DOHH2 (cell line): ENCODE results near the gene PALB2.

Experiments
- H3F3A ChIP-seq: fragments of 200-600 bp; sonication (generic), shearing (Covaris generic); 2 replicates; pipeline ENCODE4 v1.6.0; 2016; ENCODE audit warnings: antibody characterized with exemption, mild to moderate bottlenecking; ENCODE audit not compliant: control insufficient read depth, insufficient read depth
- H3K27ac ChIP-seq: fragments of 200-600 bp; sonication (generic); 2 replicates; pipeline ENCODE4 v1.5.1; 2014; ENCODE audit warnings: low read depth, mild to moderate bottlenecking, low read length, moderate library complexity
- H3K27me3 ChIP-seq: fragments of 200-600 bp; sonication (generic); 2 replicates; pipeline ENCODE4 v1.6.1; 2014; ENCODE audit warnings: mild to moderate bottlenecking, low read length, mixed read lengths; ENCODE audit not compliant: control insufficient read depth
- H3K36me3 ChIP-seq: fragments of 200-600 bp; sonication (generic); 2 replicates; pipeline ENCODE4 v1.6.1; 2014; ENCODE audit warnings: mild to moderate bottlenecking, low read length, moderate library complexity, mixed read lengths; ENCODE audit not compliant: control insufficient read depth
- H3K4me1 ChIP-seq: fragments of 200-600 bp; sonication (generic); 2 replicates; pipeline ENCODE4 v1.6.1; 2014; ENCODE audit warnings: mild to moderate bottlenecking, low read length, mixed read lengths; ENCODE audit not compliant: control insufficient read depth
- H3K4me2 ChIP-seq: fragments of 200-600 bp; sonication (generic); 2 replicates; pipeline ENCODE4 v1.6.0; 2014; ENCODE audit warnings: mild to moderate bottlenecking, low read length, moderate library complexity
- H3K4me3 ChIP-seq: fragments of 200-600 bp; sonication (generic); 2 replicates; pipeline ENCODE4 v1.5.1; 2014; ENCODE audit warnings: mild to moderate bottlenecking, low read length, mixed read lengths
- H3K79me2 ChIP-seq: fragments of 200-600 bp; sonication (generic); 2 replicates; pipeline ENCODE4 v1.6.1; 2014; ENCODE audit warnings: mild to moderate bottlenecking, low read length, mixed read lengths; ENCODE audit not compliant: control insufficient read depth
- H3K9me2 ChIP-seq: fragments of 200-600 bp; sonication (generic); replicated peaks from 2 replicates; pipeline ENCODE4 v1.6.1; 2014; ENCODE audit warnings: mild to moderate bottlenecking, low read length, mixed read lengths; ENCODE audit not compliant: control insufficient read depth
- H3K9me3 ChIP-seq: fragments of 200-600 bp; sonication (generic); 2 replicates; pipeline ENCODE4 v1.6.1; 2014; ENCODE audit warnings: antibody characterized with exemption, low read length, mixed read lengths; ENCODE audit not compliant: control insufficient read depth, insufficient read depth
- H4K20me1 ChIP-seq: fragments of 200-600 bp; sonication (generic); 2 replicates; pipeline ENCODE4 v1.6.0; 2014; ENCODE audit warnings: low read depth, mild to moderate bottlenecking, antibody characterized with exemption, low read length, moderate library complexity; ENCODE audit not compliant: control insufficient read depth, insufficient read depth
- CTCF ChIP-seq: fragments of 200-600 bp; sonication (generic); IDR thresholded peaks from one replicate; pipeline ENCODE4 v1.5.1; 2014; ENCODE audit warnings: antibody characterized with exemption, mild to moderate bottlenecking, low read depth, low read length; ENCODE audit not compliant: poor library complexity, severe bottlenecking
- EZH2phosphoT487 ChIP-seq: fragments of 200-600 bp; sonication (generic); IDR thresholded peaks from 2 replicates; pipeline ENCODE4 v1.6.1; 2017; ENCODE audit warnings: borderline replicate concordance, mild to moderate bottlenecking, antibody characterized with exemption, low read length, moderate library complexity, mixed read lengths

Gene PALB2

GRCh38 chr16:23581764-23582163 is 59.3 kb downstream of the PALB2 start:
- Histone ChIP-seq H3K9me2 (no peaks in the 10 kb centered on the region), H4K20me1 (no peaks in the 10 kb centered on the region), H3F3A (peaks cover 4% of the 10 kb centered on the region), H3K36me3 (peaks cover 56% of the 10 kb centered on the region), H3K27ac (no peak overlapping the region), H3K4me2 (no peak overlapping the region), H3K27me3 (no peaks in the 10 kb centered on the region), H3K9me3 (no peaks in the 10 kb centered on the region), H3K79me2 (no peaks in the 10 kb centered on the region), H3K4me3 (no peak overlapping the region), H3K4me1 (no peaks in the 10 kb centered on the region)
- TF ChIP-seq CTCF: no peak
- TF ChIP-seq EZH2phosphoT487: no peak

- H3K4me3 ChIP-seq: no peak overlapping the region
- H3F3A ChIP-seq: peaks cover 12% of the 10 kb centered on the region
- H3K4me1 ChIP-seq: no peaks in the 10 kb centered on the region
- no peak overlapping the region for H3K27ac ChIP-seq
- peaks cover 45% of the 10 kb centered on the region for H3K36me3 ChIP-seq
- H3K4me2 ChIP-seq: no peak overlapping the region
- H3K9me2 ChIP-seq: no peaks in the 10 kb centered on the region
- H3K27me3 ChIP-seq: no peaks in the 10 kb centered on the region
- TF ChIP-seq EZH2phosphoT487 (no peak), CTCF (no peak)
- H3K79me2 ChIP-seq: no peaks in the 10 kb centered on the region
- no peaks in the 10 kb centered on the region for H3K9me3 ChIP-seq
- no peaks in the 10 kb centered on the region; the same call in 1 of the 2 replicates for H4K20me1 ChIP-seq
Measured at GRCh38 chr16:23580391-23580790, 60.7 kb downstream of the PALB2 start.

- no peaks in the 10 kb centered on the region for H3K27me3 ChIP-seq
Measured at GRCh38 chr16:23579371-23579770, 61.7 kb downstream of the PALB2 start.

More at GRCh38 chr16:23579371-23579770, 61.7 kb downstream of the PALB2 start:
- Histone ChIP-seq H3K9me2 (no peaks in the 10 kb centered on the region), H3K9me3 (no peaks in the 10 kb centered on the region), H3K4me1 (no peaks in the 10 kb centered on the region), H3K36me3 (peaks cover 37% of the 10 kb centered on the region), H4K20me1 (no peaks in the 10 kb centered on the region; the same call in 1 of the 2 replicates), H3K4me3 (no peak overlapping the region), H3K79me2 (no peaks in the 10 kb centered on the region), H3K4me2 (no peak overlapping the region), H3F3A (peaks cover 12% of the 10 kb centered on the region), H3K27ac (no peak overlapping the region)
- TF ChIP-seq EZH2phosphoT487 (no peak), CTCF (no peak)
